GM23338 (cell line): Measurements from ENCODE around the gene USP48. TPM values are rescaled to one million over a fixed set of nuclear protein-coding genes. Genes with fewer than 3 reads are reported as not detected.

Source experiments
- ATAC-seq: fragments of 200-7000 bp; cut with Tn5 transposase; 3 replicates; pipeline ENCODE4 v1.9.1; 2020
- DNase-seq: peaks from one replicate; pipeline ENCODE4 v3.0.0-alpha.2; 2015; ENCODE audit warnings: low spot score
- H2AFZ ChIP-seq: fragments of 200-600 bp; sonication (generic); 2 replicates; pipeline ENCODE4 v1.8.0; 2016; ENCODE audit warnings: antibody characterized with exemption, mild to moderate bottlenecking, moderate library complexity
- H3F3A ChIP-seq: fragments of 200-600 bp; sonication (generic); replicated peaks from 2 replicates; pipeline ENCODE4 v1.8.0; 2017; ENCODE audit warnings: antibody characterized with exemption, mixed run types, low read depth
- H3K27ac ChIP-seq: fragments of 200-600 bp; sonication (generic); 2 replicates; pipeline ENCODE4 v1.6.1; 2016; ENCODE audit warnings: low read depth
- H3K27me3 ChIP-seq: fragments of 200-600 bp; sonication (generic); 2 replicates; pipeline ENCODE4 v1.8.0; 2016; ENCODE audit warnings: mild to moderate bottlenecking, mixed run types, moderate library complexity; ENCODE audit not compliant: insufficient read depth
- H3K36me3 ChIP-seq: fragments of 200-600 bp; sonication (generic); 2 replicates; pipeline ENCODE4 v1.8.0; 2016; ENCODE audit warnings: mild to moderate bottlenecking; ENCODE audit not compliant: insufficient read depth
- H3K4me1 ChIP-seq: fragments of 200-600 bp; sonication (generic); 2 replicates; pipeline ENCODE4 v1.8.0; 2016; ENCODE audit warnings: mild to moderate bottlenecking, moderate library complexity; ENCODE audit not compliant: insufficient read depth
- H3K4me2 ChIP-seq: fragments of 200-600 bp; sonication (generic); 2 replicates; pipeline ENCODE4 v1.7.1; 2017; ENCODE audit warnings: mixed run types
- H3K4me3 ChIP-seq: fragments of 200-600 bp; sonication (generic); 2 replicates; pipeline ENCODE4 v1.6.1; 2016; ENCODE audit warnings: mixed run types
- H3K79me2 ChIP-seq: fragments of 200-600 bp; sonication (generic); replicated peaks from 2 replicates; pipeline ENCODE4 v1.8.0; 2017; ENCODE audit warnings: mild to moderate bottlenecking; ENCODE audit not compliant: insufficient read depth
- H3K9me2 ChIP-seq: fragments of 200-600 bp; sonication (generic); 2 replicates; pipeline ENCODE4 v1.8.0; 2017; ENCODE audit not compliant: insufficient read depth
- H4K20me1 ChIP-seq: fragments of 200-600 bp; sonication (generic); replicated peaks from 2 replicates; pipeline ENCODE4 v1.8.0; 2017; ENCODE audit warnings: mild to moderate bottlenecking; ENCODE audit not compliant: insufficient read depth
- H3K27ac Mint-ChIP-seq: 2 replicates; pipeline ENCODE4 v1.8.0; 2020; ENCODE audit warnings: inconsistent platforms, mild to moderate bottlenecking, moderate library complexity, mixed read lengths
- H3K27me3 Mint-ChIP-seq: 3 replicates; pipeline ENCODE4 v1.8.0; 2022; ENCODE audit warnings: low read depth, mild to moderate bottlenecking, moderate library complexity, mixed read lengths, inconsistent platforms; ENCODE audit not compliant: insufficient read depth, poor library complexity
- H3K36me3 Mint-ChIP-seq: 3 replicates; pipeline ENCODE4 v1.8.0; 2021; ENCODE audit warnings: low read depth, mild to moderate bottlenecking, inconsistent platforms, moderate library complexity, mixed read lengths
- H3K4me1 Mint-ChIP-seq: 3 replicates; pipeline ENCODE4 v1.8.0; 2020; ENCODE audit warnings: mild to moderate bottlenecking, inconsistent platforms, mixed read lengths
- H3K4me3 Mint-ChIP-seq: 3 replicates; pipeline ENCODE4 v1.8.0; 2021; ENCODE audit warnings: moderate library complexity, mild to moderate bottlenecking, inconsistent platforms, mixed read lengths
- H3K9me3 Mint-ChIP-seq: 3 replicates; pipeline ENCODE4 v1.8.0; 2020; ENCODE audit warnings: moderate library complexity, mild to moderate bottlenecking, inconsistent platforms, mixed read lengths
- CREB1 ChIP-seq: fragments of 250-450 bp; sonication (Bioruptor Pico); IDR thresholded peaks from 2 replicates; pipeline ENCODE4 v1.5.0; 2020; ENCODE audit warnings: low read depth, mild to moderate bottlenecking, moderate library complexity
- EZH2 ChIP-seq: fragments of 200-600 bp; sonication (generic); IDR thresholded peaks from one replicate; pipeline ENCODE4 v1.8.0; 2017; ENCODE audit warnings: antibody characterized with exemption, mild to moderate bottlenecking, low read depth; ENCODE audit not compliant: unreplicated experiment
- EZH2phosphoT487 ChIP-seq: fragments of 200-600 bp; sonication (generic); IDR thresholded peaks from one replicate; pipeline ENCODE4 v1.8.1; 2018; ENCODE audit warnings: antibody characterized with exemption; ENCODE audit not compliant: unreplicated experiment
- JUNB ChIP-seq: IDR thresholded peaks from one replicate; pipeline ENCODE4 v1.6.1; 2016; ENCODE audit warnings: antibody characterized with exemption; ENCODE audit not compliant: unreplicated experiment
- NANOG ChIP-seq: IDR thresholded peaks from 2 replicates; pipeline ENCODE4 v1.6.1; 2016; ENCODE audit warnings: antibody characterized with exemption, borderline replicate concordance
- POLR2AphosphoS5 ChIP-seq: IDR thresholded peaks from 2 replicates; pipeline ENCODE4 v1.6.1; 2016; ENCODE audit warnings: antibody characterized with exemption, low read depth
- STAT1 ChIP-seq: IDR thresholded peaks from one replicate; pipeline ENCODE4 v1.6.1; 2016; ENCODE audit warnings: antibody characterized with exemption; ENCODE audit not compliant: unreplicated experiment
- ZNF114 ChIP-seq: fragments of 250-450 bp; sonication (Bioruptor Pico); IDR thresholded peaks from 2 replicates; pipeline ENCODE4 v1.5.0; 2020; ENCODE audit warnings: mild to moderate bottlenecking, moderate library complexity
- ZNF331 ChIP-seq: fragments of 250-450 bp; sonication (Bioruptor Pico); IDR thresholded peaks from 2 replicates; pipeline ENCODE4 v1.5.0; 2020; ENCODE audit warnings: low read depth, mild to moderate bottlenecking, moderate library complexity
- polyA plus RNA-seq: library from polyadenylated mRNA; unstranded; fragments of >200 nt; fragmentation: Nextera tagmentation; extraction: Ambion mirVana; gene quantifications from 2 replicates; pipeline ENCODE4 v1.2.1, GENCODE V29; 2016
- total RNA-seq: library from RNA; depleted of rRNA; stranded (reverse); fragments of >200 nt; shearing (Covaris generic); gene quantifications from 2 replicates; pipeline ENCODE4 v1.2.3, GENCODE V29; 2014
- TF ChIP-seq, protein P1 (sequence below): IDR thresholded peaks from one replicate; pipeline ENCODE4 v1.6.1; 2018; ENCODE audit warnings: antibody characterized with exemption; ENCODE audit not compliant: unreplicated experiment
- TF ChIP-seq, protein P2 (sequence below), 2 experiments: fragments of 200-600 bp in 1 of 2; sonication (generic) in 1 of 2; conservative IDR thresholded peaks; 2 replicates each; pipeline versions ENCODE4 v1.5.1 to v1.6.1; 2016 to 2017; ENCODE audit warnings: antibody characterized with exemption in 2 of 2, low read depth in 2 of 2, mild to moderate bottlenecking in 2 of 2, moderate library complexity in 1 of 2
- TF ChIP-seq, protein P3 (sequence below): fragments of 250-450 bp; sonication (Bioruptor Pico); IDR thresholded peaks from 2 replicates; pipeline ENCODE4 v1.5.0; 2020; ENCODE audit warnings: mild to moderate bottlenecking, moderate library complexity

Gene USP48
- total and polyA plus RNA-seq, 2 experiments from 2014 or later: 85.9 to 151 TPM

DNA sequence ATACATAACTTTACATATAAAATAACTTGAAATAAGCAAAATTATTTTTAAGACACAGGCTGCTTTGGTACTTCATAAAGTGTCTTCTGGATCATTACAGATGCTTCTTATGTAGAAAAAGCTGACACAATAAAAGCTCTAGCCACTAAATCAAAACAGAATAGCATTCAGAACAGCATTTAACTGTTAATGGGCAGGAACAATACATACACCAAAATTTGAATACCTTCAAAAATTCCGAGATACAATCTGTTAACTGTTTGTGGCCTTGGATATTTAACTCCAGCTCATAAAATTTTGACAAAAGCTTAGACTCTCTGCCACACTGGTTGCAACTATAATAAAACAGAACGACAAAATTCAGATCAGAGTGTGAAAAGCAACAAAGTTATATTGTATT, 31.7 kb downstream of the USP48 start (continued):
- no peak for TF ChIP-seq POLR2AphosphoS5
- TF ChIP-seq EZH2phosphoT487: no peak
- no peak for TF ChIP-seq JUNB
- TF ChIP-seq, protein P1, sequence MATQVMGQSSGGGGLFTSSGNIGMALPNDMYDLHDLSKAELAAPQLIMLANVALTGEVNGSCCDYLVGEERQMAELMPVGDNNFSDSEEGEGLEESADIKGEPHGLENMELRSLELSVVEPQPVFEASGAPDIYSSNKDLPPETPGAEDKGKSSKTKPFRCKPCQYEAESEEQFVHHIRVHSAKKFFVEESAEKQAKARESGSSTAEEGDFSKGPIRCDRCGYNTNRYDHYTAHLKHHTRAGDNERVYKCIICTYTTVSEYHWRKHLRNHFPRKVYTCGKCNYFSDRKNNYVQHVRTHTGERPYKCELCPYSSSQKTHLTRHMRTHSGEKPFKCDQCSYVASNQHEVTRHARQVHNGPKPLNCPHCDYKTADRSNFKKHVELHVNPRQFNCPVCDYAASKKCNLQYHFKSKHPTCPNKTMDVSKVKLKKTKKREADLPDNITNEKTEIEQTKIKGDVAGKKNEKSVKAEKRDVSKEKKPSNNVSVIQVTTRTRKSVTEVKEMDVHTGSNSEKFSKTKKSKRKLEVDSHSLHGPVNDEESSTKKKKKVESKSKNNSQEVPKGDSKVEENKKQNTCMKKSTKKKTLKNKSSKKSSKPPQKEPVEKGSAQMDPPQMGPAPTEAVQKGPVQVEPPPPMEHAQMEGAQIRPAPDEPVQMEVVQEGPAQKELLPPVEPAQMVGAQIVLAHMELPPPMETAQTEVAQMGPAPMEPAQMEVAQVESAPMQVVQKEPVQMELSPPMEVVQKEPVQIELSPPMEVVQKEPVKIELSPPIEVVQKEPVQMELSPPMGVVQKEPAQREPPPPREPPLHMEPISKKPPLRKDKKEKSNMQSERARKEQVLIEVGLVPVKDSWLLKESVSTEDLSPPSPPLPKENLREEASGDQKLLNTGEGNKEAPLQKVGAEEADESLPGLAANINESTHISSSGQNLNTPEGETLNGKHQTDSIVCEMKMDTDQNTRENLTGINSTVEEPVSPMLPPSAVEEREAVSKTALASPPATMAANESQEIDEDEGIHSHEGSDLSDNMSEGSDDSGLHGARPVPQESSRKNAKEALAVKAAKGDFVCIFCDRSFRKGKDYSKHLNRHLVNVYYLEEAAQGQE: no peak
- TF ChIP-seq, protein P2, sequence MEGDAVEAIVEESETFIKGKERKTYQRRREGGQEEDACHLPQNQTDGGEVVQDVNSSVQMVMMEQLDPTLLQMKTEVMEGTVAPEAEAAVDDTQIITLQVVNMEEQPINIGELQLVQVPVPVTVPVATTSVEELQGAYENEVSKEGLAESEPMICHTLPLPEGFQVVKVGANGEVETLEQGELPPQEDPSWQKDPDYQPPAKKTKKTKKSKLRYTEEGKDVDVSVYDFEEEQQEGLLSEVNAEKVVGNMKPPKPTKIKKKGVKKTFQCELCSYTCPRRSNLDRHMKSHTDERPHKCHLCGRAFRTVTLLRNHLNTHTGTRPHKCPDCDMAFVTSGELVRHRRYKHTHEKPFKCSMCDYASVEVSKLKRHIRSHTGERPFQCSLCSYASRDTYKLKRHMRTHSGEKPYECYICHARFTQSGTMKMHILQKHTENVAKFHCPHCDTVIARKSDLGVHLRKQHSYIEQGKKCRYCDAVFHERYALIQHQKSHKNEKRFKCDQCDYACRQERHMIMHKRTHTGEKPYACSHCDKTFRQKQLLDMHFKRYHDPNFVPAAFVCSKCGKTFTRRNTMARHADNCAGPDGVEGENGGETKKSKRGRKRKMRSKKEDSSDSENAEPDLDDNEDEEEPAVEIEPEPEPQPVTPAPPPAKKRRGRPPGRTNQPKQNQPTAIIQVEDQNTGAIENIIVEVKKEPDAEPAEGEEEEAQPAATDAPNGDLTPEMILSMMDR (conservative IDR thresholded peaks at IDR 0.05; ENCODE audit: low read depth in 2 of 2): no peak

DNA sequence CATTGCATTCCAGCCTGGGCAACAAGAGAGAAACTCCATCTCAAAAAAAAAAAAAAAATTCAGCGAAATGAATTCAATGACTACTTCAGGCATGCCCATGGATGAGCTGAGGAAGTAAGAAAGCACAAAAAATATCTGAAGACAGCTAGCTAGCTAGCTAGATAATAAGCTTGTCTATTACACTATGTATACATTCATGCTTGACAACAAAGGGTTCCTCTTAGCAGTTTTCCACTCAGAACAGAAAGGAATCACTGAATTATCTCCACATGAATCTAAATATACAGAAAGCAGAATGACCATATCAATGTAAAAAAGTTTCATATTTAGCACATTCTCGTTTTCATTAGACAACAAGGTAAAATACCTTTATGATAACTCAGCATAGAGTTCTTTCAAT, 32.1 kb downstream of the USP48 start:
- peaks cover 43% of the 10 kb centered on the region for H3K36me3 ChIP-seq
- no peak overlapping the region for H3K27ac Mint-ChIP-seq
- peaks cover 16% of the 10 kb centered on the region for H4K20me1 ChIP-seq
- no peaks in the 10 kb centered on the region for H3K4me1 ChIP-seq
- H3K36me3 Mint-ChIP-seq: peaks cover 61% of the 10 kb centered on the region
- H3K4me3 Mint-ChIP-seq: no peak overlapping the region
- no peaks in the 10 kb centered on the region for H3K27me3 ChIP-seq
- H3K27ac ChIP-seq: no peak overlapping the region
- peaks cover 17% of the 10 kb centered on the region for H3K79me2 ChIP-seq
- H3K4me1 Mint-ChIP-seq: no peaks in the 10 kb centered on the region
- no peaks in the 10 kb centered on the region for H3K27me3 Mint-ChIP-seq
- DNase-seq (no peak), ATAC-seq (no peak)
- no peak overlapping the region for H2AFZ ChIP-seq
- no peaks in the 10 kb centered on the region for H3F3A ChIP-seq
- H3K4me2 ChIP-seq: no peak overlapping the region
- no peaks in the 10 kb centered on the region for H3K9me2 ChIP-seq
- no peaks in the 10 kb centered on the region for H3K9me3 Mint-ChIP-seq
- no peak overlapping the region for H3K4me3 ChIP-seq
- no peak for TF ChIP-seq ZNF114 (CRISPR knock-in tag)
- TF ChIP-seq, protein P2 (conservative IDR thresholded peaks at IDR 0.05; ENCODE audit: low read depth in 2 of 2): no peak
- no peak for TF ChIP-seq POLR2AphosphoS5
- no peak for TF ChIP-seq EZH2
- TF ChIP-seq JUNB: no peak
- no peak for TF ChIP-seq ZNF331
- TF ChIP-seq EZH2phosphoT487: no peak
- TF ChIP-seq CREB1: no peak
- no peak for TF ChIP-seq STAT1
- TF ChIP-seq NANOG: no peak
- TF ChIP-seq, protein P3, sequence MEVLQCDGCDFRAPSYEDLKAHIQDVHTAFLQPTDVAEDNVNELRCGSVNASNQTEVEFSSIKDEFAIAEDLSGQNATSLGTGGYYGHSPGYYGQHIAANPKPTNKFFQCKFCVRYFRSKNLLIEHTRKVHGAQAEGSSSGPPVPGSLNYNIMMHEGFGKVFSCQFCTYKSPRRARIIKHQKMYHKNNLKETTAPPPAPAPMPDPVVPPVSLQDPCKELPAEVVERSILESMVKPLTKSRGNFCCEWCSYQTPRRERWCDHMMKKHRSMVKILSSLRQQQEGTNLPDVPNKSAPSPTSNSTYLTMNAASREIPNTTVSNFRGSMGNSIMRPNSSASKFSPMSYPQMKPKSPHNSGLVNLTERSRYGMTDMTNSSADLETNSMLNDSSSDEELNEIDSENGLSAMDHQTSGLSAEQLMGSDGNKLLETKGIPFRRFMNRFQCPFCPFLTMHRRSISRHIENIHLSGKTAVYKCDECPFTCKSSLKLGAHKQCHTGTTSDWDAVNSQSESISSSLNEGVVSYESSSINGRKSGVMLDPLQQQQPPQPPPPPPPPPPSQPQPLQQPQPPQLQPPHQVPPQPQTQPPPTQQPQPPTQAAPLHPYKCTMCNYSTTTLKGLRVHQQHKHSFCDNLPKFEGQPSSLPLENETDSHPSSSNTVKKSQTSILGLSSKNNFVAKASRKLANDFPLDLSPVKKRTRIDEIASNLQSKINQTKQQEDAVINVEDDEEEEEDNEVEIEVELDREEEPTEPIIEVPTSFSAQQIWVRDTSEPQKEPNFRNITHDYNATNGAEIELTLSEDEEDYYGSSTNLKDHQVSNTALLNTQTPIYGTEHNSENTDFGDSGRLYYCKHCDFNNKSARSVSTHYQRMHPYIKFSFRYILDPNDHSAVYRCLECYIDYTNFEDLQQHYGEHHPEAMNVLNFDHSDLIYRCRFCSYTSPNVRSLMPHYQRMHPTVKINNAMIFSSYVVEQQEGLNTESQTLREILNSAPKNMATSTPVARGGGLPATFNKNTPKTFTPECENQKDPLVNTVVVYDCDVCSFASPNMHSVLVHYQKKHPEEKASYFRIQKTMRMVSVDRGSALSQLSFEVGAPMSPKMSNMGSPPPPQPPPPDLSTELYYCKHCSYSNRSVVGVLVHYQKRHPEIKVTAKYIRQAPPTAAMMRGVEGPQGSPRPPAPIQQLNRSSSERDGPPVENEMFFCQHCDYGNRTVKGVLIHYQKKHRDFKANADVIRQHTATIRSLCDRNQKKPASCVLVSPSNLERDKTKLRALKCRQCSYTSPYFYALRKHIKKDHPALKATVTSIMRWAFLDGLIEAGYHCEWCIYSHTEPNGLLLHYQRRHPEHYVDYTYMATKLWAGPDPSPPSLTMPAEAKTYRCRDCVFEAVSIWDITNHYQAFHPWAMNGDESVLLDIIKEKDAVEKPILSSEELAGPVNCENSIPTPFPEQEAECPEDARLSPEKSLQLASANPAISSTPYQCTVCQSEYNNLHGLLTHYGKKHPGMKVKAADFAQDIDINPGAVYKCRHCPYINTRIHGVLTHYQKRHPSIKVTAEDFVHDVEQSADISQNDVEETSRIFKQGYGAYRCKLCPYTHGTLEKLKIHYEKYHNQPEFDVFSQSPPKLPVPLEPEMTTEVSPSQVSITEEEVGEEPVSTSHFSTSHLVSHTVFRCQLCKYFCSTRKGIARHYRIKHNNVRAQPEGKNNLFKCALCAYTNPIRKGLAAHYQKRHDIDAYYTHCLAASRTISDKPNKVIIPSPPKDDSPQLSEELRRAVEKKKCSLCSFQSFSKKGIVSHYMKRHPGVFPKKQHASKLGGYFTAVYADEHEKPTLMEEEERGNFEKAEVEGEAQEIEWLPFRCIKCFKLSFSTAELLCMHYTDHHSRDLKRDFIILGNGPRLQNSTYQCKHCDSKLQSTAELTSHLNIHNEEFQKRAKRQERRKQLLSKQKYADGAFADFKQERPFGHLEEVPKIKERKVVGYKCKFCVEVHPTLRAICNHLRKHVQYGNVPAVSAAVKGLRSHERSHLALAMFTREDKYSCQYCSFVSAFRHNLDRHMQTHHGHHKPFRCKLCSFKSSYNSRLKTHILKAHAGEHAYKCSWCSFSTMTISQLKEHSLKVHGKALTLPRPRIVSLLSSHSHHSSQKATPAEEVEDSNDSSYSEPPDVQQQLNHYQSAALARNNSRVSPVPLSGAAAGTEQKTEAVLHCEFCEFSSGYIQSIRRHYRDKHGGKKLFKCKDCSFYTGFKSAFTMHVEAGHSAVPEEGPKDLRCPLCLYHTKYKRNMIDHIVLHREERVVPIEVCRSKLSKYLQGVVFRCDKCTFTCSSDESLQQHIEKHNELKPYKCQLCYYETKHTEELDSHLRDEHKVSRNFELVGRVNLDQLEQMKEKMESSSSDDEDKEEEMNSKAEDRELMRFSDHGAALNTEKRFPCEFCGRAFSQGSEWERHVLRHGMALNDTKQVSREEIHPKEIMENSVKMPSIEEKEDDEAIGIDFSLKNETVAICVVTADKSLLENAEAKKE (CRISPR knock-in tag): no peak
